ENCODE measurements around the gene TRPM1.

- TF ChIP-seq GATA2 (IDR thresholded peaks at IDR 0.05; ENCODE audit: low read depth, low read length) (no peak), GATA3 (IDR thresholded peaks at IDR 0.05; ENCODE audit: low read depth, low read length) (no peak)
Measured at GRCh38 chr15:31133890-31134289, 32.4 kb upstream of the TRPM1 start.
